HEK293T (cell line): ENCODE results near the gene PSME2.

ENCODE experiments used
- ARNT ChIP-seq: fragments of 450-650 bp; IDR thresholded peaks from 2 replicates; pipeline ENCODE4 v1.6.1; 2017; ENCODE audit warnings: mild to moderate bottlenecking
- BHLHE40 ChIP-seq: fragments of 450-650 bp; IDR thresholded peaks from 2 replicates; pipeline ENCODE4 v1.6.1; 2016; ENCODE audit warnings: mild to moderate bottlenecking, moderate library complexity, borderline replicate concordance
- ELF4 ChIP-seq: fragments of 450-650 bp; IDR thresholded peaks from 2 replicates; pipeline ENCODE4 v1.6.1; 2017; ENCODE audit warnings: antibody characterized with exemption
- FOXA1 ChIP-seq: fragments of 450-650 bp; IDR thresholded peaks from 2 replicates; pipeline ENCODE4 v1.6.1; 2016; ENCODE audit warnings: mild to moderate bottlenecking
- FOXK2 ChIP-seq: fragments of 450-650 bp; IDR thresholded peaks from 2 replicates; pipeline ENCODE4 v1.6.1; 2016; ENCODE audit warnings: mild to moderate bottlenecking
- L3MBTL2 ChIP-seq: fragments of 450-650 bp; conservative IDR thresholded peaks from 2 replicates; pipeline ENCODE4 v1.6.1; 2016; ENCODE audit warnings: mild to moderate bottlenecking
- LEF1 ChIP-seq: fragments of 450-650 bp; IDR thresholded peaks from 2 replicates; pipeline ENCODE4 v1.6.1; 2017; ENCODE audit warnings: mild to moderate bottlenecking, borderline replicate concordance
- NFRKB ChIP-seq: fragments of 450-650 bp; IDR thresholded peaks from 2 replicates; pipeline ENCODE4 v1.6.1; 2016; ENCODE audit warnings: mild to moderate bottlenecking, moderate library complexity
- SP1 ChIP-seq: fragments of 450-650 bp; IDR thresholded peaks from 2 replicates; pipeline ENCODE4 v1.6.1; 2017
- SUZ12 ChIP-seq: fragments of 450-650 bp; IDR thresholded peaks from 2 replicates; pipeline ENCODE4 v1.6.1; 2016; ENCODE audit warnings: mild to moderate bottlenecking
- TARDBP ChIP-seq: fragments of 450-650 bp; IDR thresholded peaks from 2 replicates; pipeline ENCODE4 v1.6.1; 2016
- TF ChIP-seq, protein P1 (sequence below): fragments of 450-650 bp; IDR thresholded peaks from 2 replicates; pipeline ENCODE4 v1.6.1; 2016

DNA sequence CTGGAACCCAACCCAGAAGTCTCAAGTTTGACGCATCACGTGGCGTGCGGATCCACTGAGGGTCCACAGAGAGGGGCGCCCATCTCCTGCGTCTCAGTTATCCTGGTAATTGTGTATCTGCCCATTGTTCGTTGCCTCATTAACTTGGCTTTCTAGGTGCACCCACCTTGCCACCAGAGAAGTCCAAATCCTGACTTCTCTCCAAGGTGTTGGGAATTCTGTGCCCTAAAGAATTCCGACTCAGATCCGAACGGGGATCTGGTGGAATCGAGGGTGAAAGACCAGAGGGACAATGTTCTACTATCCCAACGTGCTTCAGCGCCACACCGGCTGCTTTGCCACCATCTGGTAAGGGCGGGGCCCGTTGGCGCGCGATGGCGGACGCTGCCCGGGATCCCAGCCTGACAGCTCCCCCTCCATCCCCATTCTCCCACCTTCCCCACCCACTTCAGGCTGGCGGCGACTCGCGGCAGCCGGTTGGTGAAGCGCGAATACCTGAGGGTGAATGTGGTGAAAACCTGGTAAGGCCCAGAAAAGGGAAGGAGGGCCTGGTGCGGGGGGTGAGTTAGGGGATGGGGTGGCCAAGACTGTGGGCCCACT is 26.0 kb upstream of the PSME2 start:
- TF ChIP-seq FOXA1 (no peak), NFRKB (no peak), LEF1 (no peak), ARNT (no peak), BHLHE40 (no peak), ELF4 (no peak), SUZ12 (no peak), FOXK2 (no peak), TARDBP (no peak), SP1 (no peak), L3MBTL2 (no peak)
- TF ChIP-seq, protein P1, sequence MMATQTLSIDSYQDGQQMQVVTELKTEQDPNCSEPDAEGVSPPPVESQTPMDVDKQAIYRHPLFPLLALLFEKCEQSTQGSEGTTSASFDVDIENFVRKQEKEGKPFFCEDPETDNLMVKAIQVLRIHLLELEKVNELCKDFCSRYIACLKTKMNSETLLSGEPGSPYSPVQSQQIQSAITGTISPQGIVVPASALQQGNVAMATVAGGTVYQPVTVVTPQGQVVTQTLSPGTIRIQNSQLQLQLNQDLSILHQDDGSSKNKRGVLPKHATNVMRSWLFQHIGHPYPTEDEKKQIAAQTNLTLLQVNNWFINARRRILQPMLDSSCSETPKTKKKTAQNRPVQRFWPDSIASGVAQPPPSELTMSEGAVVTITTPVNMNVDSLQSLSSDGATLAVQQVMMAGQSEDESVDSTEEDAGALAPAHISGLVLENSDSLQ: no peak
